Stimulated activated naive CD4-positive, alpha-beta T cell treated with Interleukin-2 at 50 U/mL for 16 hours (primary cell): ENCODE data around the gene PRPF4.
"Not testable (repeated sequence)": the region's sequence is repeated elsewhere in the genome, so short reads cannot be mapped to it uniquely, and the experiment has no call there.

Experiments
- DNase-seq: peaks from one replicate; lab custom pipeline; 2025; lab: John Stamatoyannopoulos, UW

Gene PRPF4

DNA sequence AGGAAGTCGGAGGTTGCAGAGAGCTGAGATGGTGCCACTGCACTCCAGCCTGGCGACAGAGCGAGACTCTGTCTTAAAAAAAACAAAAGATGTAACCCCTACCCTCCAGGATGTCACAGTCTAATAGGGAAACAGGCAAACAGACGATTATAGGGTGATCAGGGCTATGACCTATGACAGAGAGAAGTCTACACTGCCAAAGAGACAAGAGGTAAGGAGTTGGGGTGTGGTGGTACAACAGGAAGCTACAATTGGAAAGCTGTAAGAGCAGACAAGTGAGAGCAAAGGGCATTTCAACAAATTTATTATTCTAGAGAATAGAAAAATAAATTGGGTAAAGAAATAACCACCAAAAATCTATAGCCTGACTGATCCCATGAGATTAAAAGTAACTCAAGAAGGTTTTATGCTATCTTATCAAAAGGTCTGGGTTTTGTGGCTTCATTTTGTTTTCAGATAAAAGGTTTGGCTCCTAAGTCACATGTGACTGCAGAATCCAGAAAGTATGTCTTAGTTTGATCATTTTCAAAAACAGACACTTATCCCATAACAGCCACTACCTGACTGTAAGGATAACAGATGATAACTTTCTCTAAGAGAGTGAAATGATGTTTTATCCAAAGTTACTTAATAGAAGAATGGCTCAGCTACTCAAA is 7.4 kb upstream of the PRPF4 start:
- DNase-seq, result no peak

DNA sequence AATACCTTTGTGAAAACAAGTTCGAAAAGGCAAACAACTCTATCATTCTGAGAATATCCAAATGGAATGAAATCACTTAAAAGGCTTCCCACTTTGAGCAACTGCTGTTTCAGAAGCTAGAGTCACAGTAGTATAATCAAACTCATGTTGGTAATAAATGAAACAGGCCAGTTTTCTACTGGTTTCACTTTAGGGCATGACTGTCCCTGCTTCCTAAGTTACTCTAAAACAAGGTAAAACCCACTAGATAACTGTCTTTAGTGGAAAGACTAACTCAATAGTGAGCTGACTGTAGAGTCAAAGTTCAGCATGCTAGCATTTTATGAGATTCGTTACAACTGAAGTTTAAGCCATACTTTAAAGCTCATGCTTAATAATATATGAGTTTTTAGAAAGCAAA is 6.1 kb upstream of the PRPF4 start:
- DNase-seq, result no peak

DNA sequence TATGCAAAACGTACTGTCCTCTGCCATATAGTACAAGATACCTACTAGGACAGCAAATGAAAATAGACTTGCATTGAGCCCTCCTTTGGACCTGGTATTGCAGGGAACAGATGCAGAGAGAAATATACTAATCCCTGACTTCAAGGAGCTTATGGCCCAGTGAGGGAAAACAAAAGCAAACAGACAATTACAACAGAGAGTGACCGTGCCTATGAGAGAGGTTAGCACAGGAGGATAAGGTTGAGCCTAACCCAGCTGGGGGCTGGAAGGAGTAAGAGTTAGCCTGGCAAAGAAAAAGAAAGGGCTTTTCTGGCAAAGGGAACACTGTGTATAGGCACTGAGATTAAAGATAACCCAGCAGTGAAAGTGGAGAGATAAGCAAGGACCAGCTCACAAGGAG is 5.6 kb upstream of the PRPF4 start:
- no peak for DNase-seq

DNA sequence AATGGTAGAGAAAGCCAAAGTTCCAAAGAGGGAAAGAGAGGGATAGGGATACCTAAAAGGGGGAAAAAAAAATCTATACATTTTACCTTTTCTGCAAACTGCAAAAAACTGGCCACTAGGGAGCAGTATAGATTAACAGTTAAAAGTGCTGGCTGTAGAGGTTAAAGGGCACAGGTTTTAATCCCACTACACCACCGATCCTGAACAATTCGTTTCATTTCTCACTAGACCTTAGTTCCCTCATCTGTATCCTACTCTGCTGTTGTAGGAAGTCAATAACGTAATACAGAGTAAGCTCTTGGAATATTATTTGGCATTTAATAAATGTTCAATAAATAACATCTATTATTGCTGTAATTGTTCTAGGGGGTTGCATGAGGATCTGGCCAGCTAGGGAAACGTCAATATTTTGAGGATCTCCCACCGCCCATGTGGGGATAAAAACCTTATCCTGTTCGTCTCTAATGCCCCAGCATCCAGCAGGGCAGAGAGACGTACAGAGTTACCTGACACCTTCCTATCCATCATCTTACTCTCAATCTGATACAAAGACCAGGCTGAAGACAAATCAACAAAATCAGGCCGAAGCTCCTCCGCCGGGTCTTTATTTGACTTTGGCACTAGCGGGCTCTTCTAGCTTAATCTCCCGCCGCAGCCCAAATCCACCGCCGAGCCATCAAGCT is 843 bp upstream of the PRPF4 start:
- no peak for DNase-seq

DNA sequence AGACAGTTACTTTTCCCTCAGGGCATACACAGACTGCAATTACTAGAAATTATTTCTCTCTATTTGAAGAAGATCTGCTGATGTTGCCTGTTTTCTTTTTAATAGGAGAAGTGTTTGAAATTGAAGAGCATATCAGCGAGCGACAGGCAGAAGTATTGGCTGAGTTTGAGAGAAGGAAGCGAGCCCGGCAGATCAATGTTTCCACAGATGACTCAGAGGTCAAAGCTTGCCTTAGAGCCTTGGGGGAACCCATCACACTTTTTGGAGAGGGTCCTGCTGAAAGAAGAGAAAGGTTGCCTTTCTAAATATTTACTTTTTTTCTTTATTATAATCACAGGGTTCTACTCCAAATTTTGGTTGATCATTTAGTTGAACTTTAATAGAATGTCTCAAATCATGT is 3.4 kb downstream of the PRPF4 start:
- DNase-seq, result no peak

DNA sequence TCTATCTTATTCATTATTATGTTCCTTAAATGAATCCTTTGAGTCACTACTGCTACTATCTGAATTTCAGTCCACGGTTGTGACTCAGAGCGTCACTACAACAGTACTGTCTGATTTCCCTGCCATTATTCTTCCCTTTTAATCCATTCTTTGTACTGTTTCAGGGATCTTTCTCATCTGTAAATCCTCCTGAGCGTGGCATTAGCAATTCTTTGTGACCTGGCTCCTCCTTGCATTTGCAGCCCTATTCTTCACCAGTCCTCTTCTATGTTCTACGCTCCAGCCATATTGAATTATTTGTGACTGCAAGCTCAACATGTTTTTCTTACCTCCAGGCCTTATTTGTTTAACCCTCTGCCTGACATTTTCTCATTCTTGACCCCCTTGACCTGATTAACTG is 5.9 kb downstream of the PRPF4 start:
- no peak for DNase-seq

DNA sequence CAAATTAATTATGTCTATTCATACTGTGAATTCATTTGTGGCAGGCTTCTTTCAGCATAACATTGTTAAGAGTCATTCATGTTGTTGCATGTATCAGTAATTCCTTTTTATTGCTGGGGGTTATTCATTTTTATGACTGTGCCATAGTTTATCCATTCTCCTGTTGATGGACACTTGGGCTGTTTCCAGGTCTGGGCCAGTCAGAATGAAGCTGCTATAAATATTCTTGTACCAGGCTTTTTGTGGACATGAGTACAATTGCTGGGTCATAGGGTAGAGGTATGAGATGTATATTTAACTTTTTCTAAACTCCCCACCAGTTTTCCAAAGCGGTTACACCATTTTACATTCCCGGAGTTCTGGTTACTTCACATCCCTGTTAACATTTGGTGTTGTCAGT is 13.6 kb downstream of the PRPF4 start:
- no peak for DNase-seq

DNA sequence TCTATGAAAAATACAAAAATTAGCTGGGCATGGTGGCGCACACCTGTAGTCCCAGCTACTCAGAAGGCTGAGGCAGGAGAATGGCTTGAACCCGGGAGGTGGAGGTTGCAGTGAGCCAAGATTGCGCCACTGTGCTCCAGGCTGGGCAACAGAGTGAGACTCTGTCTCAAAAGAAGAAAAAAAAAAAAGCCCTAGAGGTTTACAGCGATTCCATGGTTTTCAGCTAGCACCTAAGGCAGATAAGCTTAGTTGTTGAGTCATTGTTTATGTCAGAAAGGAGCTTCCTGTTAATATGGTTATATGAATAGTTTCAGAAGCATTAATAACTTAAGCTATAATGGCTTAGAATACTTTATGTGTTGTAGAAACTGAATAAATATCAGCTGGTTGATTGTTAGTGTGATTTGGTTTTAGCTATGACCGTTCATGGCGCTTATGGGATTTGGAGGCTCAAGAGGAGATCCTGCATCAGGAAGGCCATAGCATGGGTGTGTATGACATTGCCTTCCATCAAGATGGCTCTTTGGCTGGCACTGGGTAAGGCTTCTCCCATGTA is 14.7 kb downstream of the PRPF4 start:
- no peak for DNase-seq

DNA sequence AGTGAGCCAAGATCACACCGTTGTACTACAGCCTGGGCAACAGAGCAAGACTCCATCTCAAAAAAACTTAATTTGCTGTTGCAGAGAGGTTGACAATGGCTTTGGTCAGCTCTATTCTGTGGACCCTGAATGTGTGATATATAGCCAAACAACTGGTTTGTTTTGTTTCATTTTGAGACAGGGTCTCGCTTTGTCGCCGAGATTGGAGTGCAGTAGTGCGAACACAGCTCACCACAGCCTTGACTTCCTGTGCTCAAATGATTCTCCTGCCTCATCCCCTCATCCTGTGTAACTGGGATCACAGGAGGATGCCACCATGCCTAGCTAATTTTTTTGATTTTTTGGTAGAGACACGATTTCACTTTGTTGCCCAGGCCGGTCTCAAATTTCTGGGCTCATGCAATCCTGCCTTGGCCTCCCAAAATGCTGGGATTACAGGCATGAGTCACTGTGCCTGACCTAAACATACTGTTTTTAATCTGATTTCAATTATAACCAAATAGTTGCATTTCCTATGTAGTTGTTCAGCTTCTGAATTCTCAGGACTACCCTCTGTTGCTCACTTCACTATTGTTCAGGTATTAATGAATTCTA is 17.9 kb downstream of the PRPF4 start:
- no peak for DNase-seq

DNA sequence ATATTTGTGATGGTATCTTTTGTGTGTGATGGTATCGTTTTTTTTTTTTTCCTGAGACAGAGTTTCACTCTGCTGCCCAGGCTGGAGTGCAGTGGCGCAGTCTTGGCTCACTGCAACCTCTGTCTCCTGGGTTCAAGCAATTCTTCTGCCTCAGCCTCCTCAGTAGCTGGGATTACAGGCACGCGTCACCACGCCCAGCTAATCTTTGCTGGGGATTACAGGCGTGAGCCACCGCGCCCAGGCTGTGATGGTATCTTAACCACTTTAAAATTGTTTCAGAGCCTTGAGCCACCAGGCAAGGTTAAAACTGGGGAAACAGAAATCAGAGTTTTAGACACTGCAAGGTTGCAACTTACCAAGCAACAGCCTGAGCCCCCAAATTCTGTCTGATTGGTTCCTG is 20.8 kb downstream of the PRPF4 start:
- not testable (repeated sequence) for DNase-seq

DNA sequence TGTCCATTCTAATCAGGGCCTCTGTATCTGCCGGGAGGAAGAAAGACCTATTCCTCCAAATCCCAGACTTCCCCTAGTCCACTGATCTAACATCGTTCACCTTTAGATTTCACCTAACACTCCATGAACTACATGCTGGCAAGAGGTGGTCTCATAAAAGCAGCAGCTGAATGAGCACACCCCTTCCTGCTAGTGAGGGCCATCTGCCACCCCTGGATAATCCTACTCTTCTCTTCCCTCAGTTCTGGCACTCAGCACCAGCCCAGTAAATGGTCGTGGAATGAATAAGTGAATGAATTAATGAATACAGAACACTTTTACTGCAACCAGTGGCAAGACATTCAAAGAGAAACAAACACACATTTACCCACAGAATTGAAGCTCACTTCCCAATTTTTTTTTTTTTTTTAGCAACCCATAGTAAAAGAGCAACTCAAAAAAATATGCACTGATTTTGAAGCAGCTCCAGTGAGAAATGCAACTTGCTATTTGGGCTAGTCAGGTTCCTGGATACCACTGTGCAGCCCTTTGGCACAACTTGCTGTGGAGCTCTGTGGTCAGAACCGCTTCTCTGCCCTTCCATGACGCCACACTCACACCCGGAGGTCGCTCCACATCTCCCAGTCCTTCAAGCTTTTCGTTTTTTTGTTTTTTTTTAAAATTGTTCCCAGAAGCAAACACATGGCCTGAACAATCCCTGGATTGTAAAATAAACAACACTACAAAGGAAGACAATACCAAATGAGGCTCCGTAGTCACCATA is 21.5 kb downstream of the PRPF4 start:
- no peak for DNase-seq

DNA sequence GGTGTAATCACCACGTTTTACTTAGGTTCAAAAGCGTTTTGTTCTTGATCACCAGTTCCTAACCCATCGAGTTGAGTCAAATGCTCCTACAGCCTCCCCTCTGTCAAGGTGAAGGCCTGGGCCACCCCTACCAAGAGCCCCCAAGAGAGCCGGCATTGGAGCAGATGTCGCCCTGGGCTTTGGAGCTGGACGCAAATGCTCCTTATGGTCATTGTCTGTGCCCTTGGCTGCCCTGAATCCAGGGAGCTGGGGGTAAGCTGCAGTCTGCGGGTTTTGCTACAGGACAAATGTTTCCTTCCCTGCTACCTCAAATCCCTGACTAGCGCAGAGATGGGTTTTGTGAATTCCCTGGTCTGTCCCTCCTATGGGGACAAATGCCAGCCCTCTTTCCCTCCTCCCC is 22.9 kb downstream of the PRPF4 start:
- DNase-seq, result no peak

DNA sequence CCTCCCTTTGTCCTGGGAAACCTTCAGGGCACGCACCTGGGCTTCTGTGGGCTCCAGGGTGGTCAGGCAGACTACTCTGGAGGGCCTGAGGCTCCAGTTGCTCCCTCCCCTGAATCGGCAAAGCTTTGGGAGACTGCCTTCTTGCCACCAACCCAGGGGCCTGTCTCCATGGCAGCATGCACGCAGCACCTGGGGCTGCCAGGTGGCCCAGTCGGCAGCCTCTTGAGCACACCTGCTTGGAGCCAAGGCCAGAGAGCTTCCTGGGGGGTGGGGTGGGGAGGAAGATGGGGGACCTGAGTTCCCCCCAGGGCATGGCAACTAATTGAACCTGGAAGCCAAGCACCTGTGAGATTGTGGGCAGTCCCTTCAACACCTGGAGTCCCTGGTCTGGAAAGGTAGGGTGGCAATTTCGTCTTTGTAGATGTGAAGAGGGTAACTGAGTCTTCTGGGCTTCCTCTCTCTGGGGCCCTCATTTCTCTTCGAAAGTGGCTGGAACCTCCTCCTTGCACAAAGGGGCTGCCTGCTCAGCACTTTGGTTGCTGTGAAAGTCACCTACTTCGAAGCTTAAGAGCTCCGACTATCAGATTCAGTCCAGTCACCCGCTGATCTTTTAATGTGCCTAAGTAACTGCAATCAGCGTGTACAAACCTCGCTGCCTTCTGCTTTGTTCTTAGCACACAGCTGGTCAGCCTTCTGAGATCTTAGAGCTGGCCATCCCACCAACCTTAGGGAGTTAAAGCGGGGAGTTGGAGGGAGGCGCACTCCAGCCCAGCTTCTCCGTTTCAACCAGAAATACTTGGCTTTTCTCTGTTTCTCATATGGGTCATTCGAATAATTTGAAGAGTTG is 23.7 kb downstream of the PRPF4 start:
- DNase-seq, result no peak

DNA sequence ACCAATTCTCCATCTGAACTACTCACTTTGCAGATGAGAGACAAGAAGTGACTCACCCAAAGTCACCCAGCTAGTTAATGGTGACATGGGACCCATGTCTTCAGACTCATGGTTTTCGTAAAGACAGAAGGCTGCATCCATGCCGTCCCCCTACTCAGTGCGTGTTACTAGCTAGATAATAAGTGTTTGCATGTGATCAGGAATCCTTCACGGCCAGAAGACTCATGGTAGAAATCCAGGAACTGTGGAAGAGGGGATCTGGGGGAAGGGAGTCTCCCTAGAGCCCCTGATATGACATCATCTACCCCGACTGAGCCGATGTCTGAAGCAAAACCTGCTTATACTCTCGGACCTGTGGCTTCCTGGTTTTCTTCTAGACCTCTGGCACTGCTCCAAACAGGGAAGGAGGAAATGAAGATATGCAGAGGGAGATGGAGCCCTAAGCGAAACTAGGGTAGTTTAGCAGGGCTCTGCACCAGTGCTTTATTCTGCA is 24.4 kb downstream of the PRPF4 start:
- no peak for DNase-seq

DNA sequence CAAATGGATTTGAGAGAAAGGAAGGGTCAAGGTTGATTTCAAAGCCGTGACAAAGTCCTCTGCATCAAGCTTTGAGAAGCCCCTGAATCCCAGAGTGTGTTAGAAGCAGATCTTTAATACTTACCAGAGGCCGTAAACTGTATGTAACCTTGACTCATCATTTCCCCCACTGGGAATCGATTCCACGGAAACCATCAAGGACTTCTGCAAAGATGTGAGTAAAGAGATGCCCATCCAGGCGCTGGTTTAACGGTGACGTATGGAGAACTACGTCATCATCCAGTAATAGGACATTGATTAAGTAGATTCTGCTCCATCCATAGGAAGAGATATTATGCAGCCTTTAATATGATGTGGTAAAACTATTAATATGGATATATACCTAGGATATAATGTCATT is 26.1 kb downstream of the PRPF4 start:
- DNase-seq, result no peak

DNA sequence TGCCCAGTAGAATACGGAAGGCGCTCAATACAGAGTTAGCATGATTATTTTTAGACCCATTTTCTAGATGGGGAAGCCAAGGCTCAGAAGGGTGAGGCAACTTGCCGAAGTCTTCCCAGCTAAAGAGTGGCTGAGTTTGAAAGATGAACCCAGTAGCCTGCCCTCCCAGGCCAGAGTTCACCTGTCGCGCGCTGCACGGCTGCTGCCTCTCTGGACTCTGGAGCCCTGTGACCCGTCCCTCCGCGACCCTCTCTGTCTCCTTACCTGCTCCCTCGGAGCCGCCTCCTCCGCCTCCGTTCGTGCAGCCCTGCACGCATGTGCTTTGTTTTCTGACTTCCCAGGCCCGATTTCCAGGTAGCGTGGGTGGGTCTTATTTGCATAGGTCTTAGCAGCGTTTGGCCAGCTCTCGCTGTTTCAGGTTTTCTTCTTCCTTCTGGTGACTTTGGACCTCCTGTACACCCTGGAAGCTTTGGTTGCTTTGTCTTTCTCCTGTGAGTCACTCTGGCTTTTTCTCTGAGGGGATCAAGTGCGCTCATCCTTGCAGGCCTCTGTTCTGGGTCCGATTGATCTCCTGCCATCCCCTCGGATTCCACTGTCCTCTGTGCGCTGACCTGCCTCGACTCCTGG is 27.4 kb downstream of the PRPF4 start, which contains the start of gene RNF183:
Gene RNF183, minus strand, starts transcription at position 585 of the 627 bp plus-strand sequence. CDS start 5,192 bp downstream, outside the sequence.
- no peak for DNase-seq

DNA sequence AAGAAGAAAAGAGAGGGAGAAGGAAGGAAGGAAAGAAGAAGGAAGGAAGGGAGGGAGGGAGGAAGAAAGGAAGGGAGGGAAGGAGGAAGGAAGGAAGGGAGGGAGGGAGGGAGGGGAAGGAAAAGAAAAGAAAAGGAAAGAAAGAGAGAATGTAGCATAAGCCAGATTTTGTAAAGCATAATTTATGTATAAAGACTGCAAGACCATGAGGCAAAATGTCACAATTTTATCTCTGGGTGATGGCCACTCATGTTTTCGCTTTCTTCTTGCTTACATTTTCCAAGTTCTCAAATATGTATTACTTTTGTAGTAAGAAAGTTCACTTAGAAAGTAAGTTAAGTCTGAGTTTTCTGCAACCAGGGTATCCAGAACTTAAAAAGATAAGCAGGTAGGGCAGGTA is 31.1 kb downstream of the PRPF4 start:
- DNase-seq, result no peak

DNA sequence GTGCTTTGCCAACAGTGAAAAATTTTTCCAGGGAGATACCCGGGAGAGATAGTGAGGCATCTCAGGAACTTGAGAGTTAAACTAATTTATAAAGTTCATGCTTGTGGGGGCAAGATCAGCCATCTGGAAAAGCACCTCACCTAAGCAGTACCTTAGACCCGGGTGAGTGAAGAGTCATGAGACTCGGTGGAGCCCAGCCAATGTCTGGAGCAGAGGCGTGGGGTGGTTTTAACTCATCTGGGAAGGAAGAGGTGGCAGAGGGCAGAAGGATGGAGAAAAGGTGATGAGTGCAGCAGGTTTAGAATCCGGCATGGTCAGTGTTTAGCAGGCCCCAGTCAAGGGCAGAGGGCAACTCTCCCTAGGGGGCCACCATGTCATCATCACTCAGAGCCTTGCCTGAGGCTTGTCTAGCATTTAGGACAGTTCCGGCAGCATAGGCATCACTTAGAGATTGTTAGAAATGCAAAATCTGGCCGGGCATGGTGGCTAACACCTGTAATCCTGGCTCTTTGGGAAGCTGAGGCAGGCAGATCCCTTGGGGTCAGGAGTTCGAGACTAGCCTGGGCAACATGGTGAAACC is 32.0 kb downstream of the PRPF4 start:
- no peak for DNase-seq

DNA sequence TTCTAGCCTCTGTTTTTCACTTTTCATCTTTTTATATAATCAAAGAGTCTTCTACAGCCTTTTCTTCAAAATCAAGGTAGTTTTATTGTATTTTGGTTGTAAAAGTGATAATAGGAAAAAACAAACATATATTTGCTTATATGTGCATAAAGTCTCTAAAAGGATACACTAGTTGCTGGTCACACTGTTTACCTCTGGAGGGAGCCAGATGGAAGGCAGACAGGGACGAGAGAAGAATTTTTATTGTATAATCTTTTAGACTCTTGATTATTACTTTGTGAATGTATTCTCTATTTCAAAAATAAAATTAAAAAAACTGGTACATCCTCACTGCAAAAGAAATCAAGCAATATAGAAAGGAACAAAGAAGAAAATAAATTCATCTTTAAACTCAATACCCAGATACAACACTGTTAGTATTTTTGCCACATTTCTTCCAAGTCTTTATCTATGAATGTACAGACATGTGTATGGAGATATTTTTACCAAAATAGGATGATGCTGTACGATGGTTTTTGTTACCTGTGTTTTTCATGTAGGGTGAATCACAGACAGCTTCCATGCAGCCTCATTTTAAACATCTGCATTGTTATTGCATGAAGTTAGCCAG is 33.9 kb downstream of the PRPF4 start:
- DNase-seq, result no peak

DNA sequence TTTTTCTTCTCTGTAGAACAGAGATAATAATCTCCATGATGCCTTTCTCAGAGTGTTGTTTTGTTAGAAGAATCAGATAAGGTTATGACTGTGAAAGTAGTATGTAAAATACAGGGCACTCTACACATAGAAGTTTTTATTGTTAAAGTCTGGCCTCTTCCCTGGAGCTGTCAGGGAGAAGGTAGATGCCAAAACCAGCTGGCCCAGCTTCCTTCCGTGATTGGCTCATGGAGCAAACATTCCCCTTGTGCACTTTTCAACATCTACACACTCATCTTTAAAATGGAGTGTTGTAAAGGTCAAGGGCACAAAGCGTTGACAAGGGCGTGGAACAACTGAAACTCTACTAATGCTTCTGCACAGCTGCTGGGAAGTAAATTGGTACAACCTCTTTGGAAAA is 35.1 kb downstream of the PRPF4 start:
- DNase-seq, result no peak
